Measurements from ENCODE around the gene CEP135. TPM values are rescaled to one million over a fixed set of nuclear protein-coding genes. Genes with fewer than 3 reads are reported as not detected.

Gene CEP135
- total and polyA plus RNA-seq, 2 donors (not counting 3 experiments of a cell fraction or from before 2014, with no cell fraction given) = 2.8 to 15.3 TPM

- Histone ChIP-seq H4K20me1 (replicated peaks; ENCODE audit: control insufficient read depth, extremely low read depth, insufficient read depth, low read length) (no peaks in the 10 kb centered on the region), H2AFZ (ENCODE audit: low read depth, low read length) (no peak overlapping the region), H3K4me2 (ENCODE audit: insufficient read depth, low read length) (no peak overlapping the region), H3K4me1 (ENCODE audit: control insufficient read depth, extremely low read depth, insufficient read depth, low read length) (peaks cover 2% of the 10 kb centered on the region), H3K9ac (replicated peaks; ENCODE audit: extremely low read depth, insufficient read depth, low read length) (no peak overlapping the region), H3K4me3 (replicated peaks in 1 of 3; ENCODE audit: insufficient read depth in 1 of 3, low read depth in 1 of 3, low read length in 3 of 3) (no peak overlapping the region), H3K9me3 (replicated peaks; ENCODE audit: control insufficient read depth, insufficient read depth, low read length) (no peaks in the 10 kb centered on the region), H3K36me3 (ENCODE audit: control insufficient read depth in 2 of 2, extremely low read depth in 1 of 2, insufficient read depth in 2 of 2, low read length in 2 of 2) (peaks cover 1 to 8% of the 10 kb centered on the region in 2 experiments), H3K9me1 (replicated peaks; ENCODE audit: control insufficient read depth, extremely low read depth, insufficient read depth, low read length) (no peaks in the 10 kb centered on the region), H3K27ac (ENCODE audit: insufficient read depth, low read depth, low read length) (no peak overlapping the region), H3K27me3 (ENCODE audit: control insufficient read depth in 2 of 2, insufficient read depth in 2 of 2, low read length in 2 of 2) (no peaks in the 10 kb centered on the region), H3K79me2 (ENCODE audit: control insufficient read depth, insufficient read depth, low read length) (peaks cover 10% of the 10 kb centered on the region)
- TF ChIP-seq POLR2AphosphoS5 (IDR thresholded peaks at IDR 0.05; ENCODE audit: insufficient read depth, low read depth, low read length) = no peak
- TF ChIP-seq JUN (IDR thresholded peaks at IDR 0.05; ENCODE audit: borderline replicate concordance, insufficient read depth, insufficient read length, low read depth) = no peak
- no peak for TF ChIP-seq MAX (IDR thresholded peaks at IDR 0.05; ENCODE audit: insufficient read depth, insufficient read length)
- no peak for TF ChIP-seq POLR2A (IDR thresholded peaks at IDR 0.05; ENCODE audit: low read depth, low read length)
- TF ChIP-seq EZH2 (IDR thresholded peaks at IDR 0.05; ENCODE audit: borderline replicate concordance, low read depth, low read length, severe bottlenecking) = no peak
- TF ChIP-seq FOS (IDR thresholded peaks at IDR 0.05; ENCODE audit: borderline replicate concordance, insufficient read depth, low read length) = no peak
- TF ChIP-seq CTCF (IDR thresholded peaks at IDR 0.05; ENCODE audit: extremely low read depth in 1 of 2, insufficient read depth in 1 of 2, low read depth in 1 of 2, low read length in 2 of 2) = no peak
- no peak for TF ChIP-seq GATA2 (IDR thresholded peaks at IDR 0.05; ENCODE audit: insufficient read depth, insufficient read length, low read depth, low read length)
- TF ChIP-seq MYC (IDR thresholded peaks at IDR 0.05; ENCODE audit: low read depth, low read length) = no peak
- no peak for FAIRE-seq
- no TSS peak for BruUV-seq (replicated peaks)
- dilution Hi-C loops (cut with MboI; ENCODE audit: extremely low pct_ligation_motif_present, low sequenced_read_pairs) = no loop called here
- ChIA-PET CTCF (interaction anchor here (0.9 to 2.7 kb wide), 3 partner anchors 7 to 89 kb away, joined by 3 to 23 read pairs (median 3); partner anchors contain the start of gene CEP135), POLR2A (no interaction called here)
- intact Hi-C loops (cut with micrococcal nuclease) = no loop called here
- no peak for DNase-seq (ENCODE audit: low read depth, low spot score)
Measured at GRCh38 chr4:55955710-55956109, 7.0 kb downstream of the CEP135 start.
